SK-N-SH (cell line): ENCODE results near the gene SERPINB8. TPM values are rescaled to one million over a fixed set of nuclear protein-coding genes. Genes with fewer than 3 reads are reported as not detected.

Experiments used
- CTCF ChIA-PET: fragments of 300-600, 350-600 bp; formaldehyde crosslinking; extraction: SDS; loops from one replicate; lab custom pipeline; 2021; lab: Yijun Ruan, JAX
- POLR2A ChIA-PET: fragments of 350-600 bp; sonication (Branson Sonifier 250); formaldehyde crosslinking; extraction: SDS; loops from one replicate; lab custom pipeline; 2020; ENCODE audit warnings: antibody characterized with exemption, inconsistent platforms; lab: Yijun Ruan, JAX
- DNase-seq: peaks from one replicate; pipeline ENCODE4 v3.0.0; 2012
- H2AFZ ChIP-seq: fragments of 200-600 bp; sonication (generic); 2 replicates; pipeline ENCODE4 v1.8.1; 2016; ENCODE audit warnings: antibody characterized with exemption, mild to moderate bottlenecking, low read depth
- H3F3A ChIP-seq: fragments of 200-600 bp; sonication (generic); replicated peaks from 2 replicates; pipeline ENCODE3; 2016; ENCODE audit warnings: antibody characterized with exemption, mild to moderate bottlenecking; ENCODE audit not compliant: insufficient read depth
- H3K27ac ChIP-seq, 2 experiments: fragments of 200-500 bp in 1 of 2; fragments of 200-600 bp in 1 of 2; sonication (Bioruptor generic) in 1 of 2; sonication (generic), shearing (Covaris generic) in 1 of 2; 2 replicates each; pipeline versions ENCODE4 v1.5.1 to v1.6.1; 2014 to 2016; ENCODE audit warnings: low read depth in 2 of 2, inconsistent platforms in 1 of 2, low read length in 1 of 2, mild to moderate bottlenecking in 1 of 2, mixed read lengths in 1 of 2
- H3K27me3 ChIP-seq: fragments of 200-600 bp; sonication (generic), shearing (Covaris generic); 2 replicates; pipeline ENCODE4 v1.6.1; 2016; ENCODE audit warnings: mixed run types; ENCODE audit not compliant: insufficient read depth
- H3K36me3 ChIP-seq, 2 experiments: fragments of 200-500 bp in 1 of 2; fragments of 200-600 bp in 1 of 2; sonication (Bioruptor generic) in 1 of 2; sonication (generic) in 1 of 2; replicated peaks in 1 of 2; 2 replicates each; pipeline versions ENCODE3 to v1.5.1; 2014 to 2016; ENCODE audit warnings: low read length in 1 of 2, mild to moderate bottlenecking in 1 of 2; ENCODE audit not compliant: insufficient read depth in 2 of 2, control insufficient read depth in 1 of 2
- H3K4me1 ChIP-seq, 2 experiments: fragments of 200-500 bp in 1 of 2; fragments of 200-600 bp in 1 of 2; sonication (Bioruptor generic) in 1 of 2; sonication (generic), shearing (Covaris generic) in 1 of 2; 2 replicates each; pipeline versions ENCODE4 v1.5.1 to v1.6.1; 2014 to 2016; ENCODE audit warnings: low read depth in 1 of 2, low read length in 1 of 2, mixed run types in 1 of 2; ENCODE audit not compliant: insufficient read depth in 2 of 2, control insufficient read depth in 1 of 2
- H3K4me2 ChIP-seq: fragments of 200-600 bp; sonication (generic), shearing (Covaris generic); 2 replicates; pipeline ENCODE4 v1.6.1; 2017; ENCODE audit warnings: mixed run types
- H3K4me3 ChIP-seq, 2 experiments: fragments of 200-500 bp in 1 of 2; fragments of 200-600 bp in 1 of 2; sonication (Bioruptor generic) in 1 of 2; sonication (generic), shearing (Covaris generic) in 1 of 2; 2 replicates each; pipeline versions ENCODE4 v1.5.1 to v1.8.1; 2014 to 2016; ENCODE audit warnings: low read depth in 2 of 2, inconsistent platforms in 1 of 2, low read length in 1 of 2, mild to moderate bottlenecking in 1 of 2, mixed read lengths in 1 of 2, moderate library complexity in 1 of 2
- H3K79me2 ChIP-seq: fragments of 200-600 bp; sonication (generic); 2 replicates; pipeline ENCODE4 v1.8.1; 2017; ENCODE audit warnings: mild to moderate bottlenecking; ENCODE audit not compliant: insufficient read depth
- H3K9ac ChIP-seq: fragments of 200-600 bp; sonication (generic); 2 replicates; pipeline ENCODE4 v1.6.1; 2017; ENCODE audit warnings: mixed run types
- H3K9me2 ChIP-seq: fragments of 200-600 bp; sonication (generic); 2 replicates; pipeline ENCODE4 v1.6.1; 2017; ENCODE audit warnings: mixed run types
- H3K9me3 ChIP-seq: fragments of 200-600 bp; sonication (generic); 2 replicates; pipeline ENCODE4 v1.6.1; 2017; ENCODE audit warnings: mixed run types, mild to moderate bottlenecking, moderate library complexity
- H4K20me1 ChIP-seq: fragments of 200-600 bp; sonication (generic); 2 replicates; pipeline ENCODE4 v1.6.1; 2017; ENCODE audit warnings: mild to moderate bottlenecking, mixed run types; ENCODE audit not compliant: insufficient read depth
- CHD2 ChIP-seq: fragments of 150-350 bp; IDR thresholded peaks from 2 replicates; pipeline ENCODE4 v1.6.1; 2018; ENCODE audit warnings: low read length; ENCODE audit not compliant: partially characterized antibody
- ELF1 ChIP-seq: IDR thresholded peaks from 2 replicates; pipeline ENCODE4 v1.4.0; 2012
- EP300 ChIP-seq, 2 experiments: IDR thresholded peaks; 2 replicates each; pipeline versions ENCODE4 v1.4.0 to v1.6.1; 2012; ENCODE audit warnings: borderline replicate concordance in 1 of 2, low read depth in 1 of 2, low read length in 1 of 2
- EZH2phosphoT487 ChIP-seq: fragments of 200-600 bp; sonication (generic); IDR thresholded peaks from 2 replicates; pipeline ENCODE4 v1.6.1; 2017; ENCODE audit warnings: low read depth, mixed run types, mild to moderate bottlenecking, antibody characterized with exemption, moderate library complexity, borderline replicate concordance
- FOSL2 ChIP-seq: IDR thresholded peaks from 2 replicates; pipeline ENCODE4 v1.4.0; 2012; ENCODE audit warnings: low read depth, mild to moderate bottlenecking, moderate library complexity, borderline replicate concordance
- FOXJ3 ChIP-seq: sonication (generic); formaldehyde crosslinking; IDR thresholded peaks from 2 replicates; pipeline ENCODE4 v1.5.1; 2020; ENCODE audit warnings: mild to moderate bottlenecking, missing genetic modification reagents
- IRF3 ChIP-seq: fragments of 150-350 bp; IDR thresholded peaks from 2 replicates; pipeline ENCODE4 v1.6.1; 2016; ENCODE audit warnings: mild to moderate bottlenecking, low read depth, low read length
- JUND ChIP-seq: IDR thresholded peaks from 2 replicates; pipeline ENCODE4 v1.4.0; 2012
- MAX ChIP-seq: IDR thresholded peaks from 2 replicates; pipeline ENCODE4 v1.4.0; 2012; ENCODE audit warnings: low read depth
- MXI1 ChIP-seq: IDR thresholded peaks from 2 replicates; pipeline ENCODE4 v1.6.1; 2012; ENCODE audit warnings: mild to moderate bottlenecking, low read depth, low read length, improper control_type of control experiment
- POLR2AphosphoS5 ChIP-seq: IDR thresholded peaks from 2 replicates; pipeline ENCODE4 v1.6.1; 2012; ENCODE audit warnings: low read depth, low read length
- RAD21 ChIP-seq: IDR thresholded peaks from 2 replicates; pipeline ENCODE4 v1.6.1; 2012; ENCODE audit warnings: mild to moderate bottlenecking, low read length
- RFX5 ChIP-seq: IDR thresholded peaks from 2 replicates; pipeline ENCODE4 v1.6.1; 2012; ENCODE audit warnings: mild to moderate bottlenecking, improper control_type of control experiment, low read length
- SMC3 ChIP-seq: IDR thresholded peaks from 2 replicates; pipeline ENCODE4 v1.6.1; 2012; ENCODE audit warnings: low read depth, low read length, improper control_type of control experiment
- TEAD4 ChIP-seq: IDR thresholded peaks from 2 replicates; pipeline ENCODE4 v1.4.0; 2012; ENCODE audit warnings: mild to moderate bottlenecking, borderline replicate concordance; ENCODE audit not compliant: insufficient read depth
- USF1 ChIP-seq: IDR thresholded peaks from 2 replicates; pipeline ENCODE4 v1.4.0; 2012; ENCODE audit warnings: low read depth, borderline replicate concordance
- USF2 ChIP-seq: fragments of 150-350 bp; IDR thresholded peaks from 2 replicates; pipeline ENCODE4 v1.6.1; 2017; ENCODE audit warnings: antibody characterized with exemption, low read length, low read depth, borderline replicate concordance
- YY1 ChIP-seq: IDR thresholded peaks from 2 replicates; pipeline ENCODE4 v1.4.0; 2012; ENCODE audit warnings: low read depth, mild to moderate bottlenecking
- ZBTB33 ChIP-seq: IDR thresholded peaks from 2 replicates; pipeline ENCODE4 v1.4.0; 2012; ENCODE audit warnings: low read depth, borderline replicate concordance
- WGBS: methylation state at CpG from one replicate; pipeline ENCODE4 v1.1.6; 2017; ENCODE audit warnings: low lambda C conversion rate; 5-methylcytosine and 5-hydroxymethylcytosine counted together
- polyA plus RNA-seq, 3 experiments: library from polyadenylated mRNA; depleted of rRNA; stranded (reverse); fragments of >200 nt; gene quantifications; 2 replicates each; pipeline ENCODE4 v1.2.3, GENCODE V29; 2012

SERPINB8 gene
- polyA plus RNA-seq, 1 of the 3 experiments (the other 2 are of a cell fraction), result 3.4 TPM

GRCh38 chr18:63962137-63962536 lies 7.7 kb upstream of the SERPINB8 start:
- Histone ChIP-seq H3K4me2 (no peak overlapping the region), H3K9me2 (no peaks in the 10 kb centered on the region), H2AFZ (no peak overlapping the region), H3K27me3 (peaks cover 12% of the 10 kb centered on the region; the same call in 1 of the 2 replicates), H3K36me3 (no peaks in the 10 kb centered on the region), H3K9me3 (no peaks in the 10 kb centered on the region), H3K27ac (no peak overlapping the region), H3K9ac (no peak overlapping the region), H3K4me3 (no peak overlapping the region), H3F3A (peaks cover 3% of the 10 kb centered on the region), H3K79me2 (no peaks in the 10 kb centered on the region), H4K20me1 (no peaks in the 10 kb centered on the region), H3K4me1 (no peaks in the 10 kb centered on the region)
- TF ChIP-seq ZBTB33, result no peak
- TF ChIP-seq FOXJ3, result no peak
- TF ChIP-seq TEAD4, result no peak
- TF ChIP-seq YY1, result no peak
- no peak for TF ChIP-seq FOSL2
- no peak for TF ChIP-seq ELF1
- no peak for TF ChIP-seq JUND
- TF ChIP-seq IRF3, result no peak
- no peak for TF ChIP-seq USF1
- 4% methylated on average over 1 of the region's 1 CpG for WGBS
- DNase-seq, result no peak
- ChIA-PET POLR2A (no interaction called here), CTCF (interaction anchor here (1.2 to 3.5 kb wide), 2 partner anchors 25 to 32 kb away, joined by 8 to 17 read pairs; no protein-coding TSS in a partner anchor)

GRCh38 chr18:63963615-63964256 lies 6.1 kb upstream of the SERPINB8 start:
- peak; percentile 15 for DNase-seq
- POLR2A ChIA-PET, result no interaction called here
- TF ChIP-seq SMC3 (peak; percentile 61), CHD2 (no peak), TEAD4 (no peak), MXI1 (no peak), MAX (no peak), POLR2AphosphoS5 (no peak), ZBTB33 (no peak), ELF1 (no peak), RFX5 (no peak), USF2 (no peak), EP300 (IDR thresholded peaks at IDR 0.05; ENCODE audit: borderline replicate concordance in 1 of 2, low read depth in 1 of 2, low read length in 1 of 2) (no peak), YY1 (no peak), RAD21 (peak; percentile 70), EZH2phosphoT487 (no peak)

More at GRCh38 chr18:63963615-63964256, 6.1 kb upstream of the SERPINB8 start:
- Histone ChIP-seq H3K9me2 (no peaks in the 10 kb centered on the region), H3F3A (peaks cover 3% of the 10 kb centered on the region), H3K4me3 (no peak overlapping the region), H3K4me2 (no peak overlapping the region), H3K27me3 (peaks cover 12% of the 10 kb centered on the region; the same call in 1 of the 2 replicates), H4K20me1 (no peaks in the 10 kb centered on the region), H3K9ac (no peak overlapping the region), H2AFZ (no peak overlapping the region), H3K4me1 (no peaks in the 10 kb centered on the region), H3K27ac (no peak overlapping the region), H3K79me2 (no peaks in the 10 kb centered on the region), H3K9me3 (no peaks in the 10 kb centered on the region), H3K36me3 (no peaks in the 10 kb centered on the region)
- CTCF ChIA-PET, result interaction anchor here (0.5 to 3.5 kb wide), 19 partner anchors 9 to 1971 kb away, joined by 3 to 18 read pairs (median 4); partner anchors contain the start of gene HMSD
- WGBS, result 60% methylated on average over 1 of the region's 1 CpG
